ENCODE measurements around the gene WDR17.

The WDR17 gene

GRCh38 chr4:176065435-176066291 is at the start of gene WDR17:
Gene WDR17 (plus strand): TSS chr4:176065841. CDS start chr4:176111581, 45,740 bp downstream.
- peak; percentile 87 to 96 for DNase-seq

GRCh38 chr4:176016601-176017000 is 49.0 kb upstream of the WDR17 start:
- DNase-seq = no peak

GRCh38 chr4:176020481-176021085 is 45.1 kb upstream of the WDR17 start:
- no peak for DNase-seq

GRCh38 chr4:176030391-176030790 is 35.2 kb upstream of the WDR17 start:
- DNase-seq = no peak

GRCh38 chr4:176031922-176032321 is 33.7 kb upstream of the WDR17 start:
- DNase-seq = no peak

- DNase-seq = no peak
Measured at GRCh38 chr4:176032454-176032853, 33.2 kb upstream of the WDR17 start.

- DNase-seq = no peak
Measured at GRCh38 chr4:176034499-176034898, 31.1 kb upstream of the WDR17 start.

GRCh38 chr4:176034936-176035335 is 30.7 kb upstream of the WDR17 start:
- no peak for DNase-seq

GRCh38 chr4:176036585-176037205 is 28.9 kb upstream of the WDR17 start:
- DNase-seq = no peak

GRCh38 chr4:176038789-176039188 is 26.9 kb upstream of the WDR17 start:
- DNase-seq = no peak

- no peak for DNase-seq
Measured at GRCh38 chr4:176042195-176042594, 23.4 kb upstream of the WDR17 start.

- no peak for DNase-seq
Measured at GRCh38 chr4:176043838-176044588, 21.6 kb upstream of the WDR17 start.

GRCh38 chr4:176044589-176044951 is 21.1 kb upstream of the WDR17 start:
- no peak for DNase-seq

GRCh38 chr4:176048631-176049030 is 17.0 kb upstream of the WDR17 start:
- DNase-seq = no peak

GRCh38 chr4:176052744-176053143 is 12.9 kb upstream of the WDR17 start:
- no peak for DNase-seq

- DNase-seq = no peak
Measured at GRCh38 chr4:176053785-176054184, 11.9 kb upstream of the WDR17 start.

GRCh38 chr4:176054942-176055341 is 10.7 kb upstream of the WDR17 start:
- DNase-seq = no peak

- DNase-seq = no peak
Measured at GRCh38 chr4:176063718-176064117, 1.9 kb upstream of the WDR17 start.

- no peak for DNase-seq
Measured at GRCh38 chr4:176064539-176064938, 1.1 kb upstream of the WDR17 start.

- no peak for DNase-seq
Measured at GRCh38 chr4:176066757-176067156, 1.1 kb downstream of the WDR17 start.

GRCh38 chr4:176077561-176077960 is 11.9 kb downstream of the WDR17 start:
- DNase-seq = no peak

- no peak for DNase-seq
Measured at GRCh38 chr4:176084769-176085168, 19.1 kb downstream of the WDR17 start.

- no peak for DNase-seq
Measured at GRCh38 chr4:176090115-176090514, 24.5 kb downstream of the WDR17 start.

Measured in cerebellar nuclear complex (tissue), 1 donor.